GM21737 (cell line): Measurements from ENCODE around the gene NCOA4.
"Not testable (repeated sequence)": the region's sequence is repeated elsewhere in the genome, so short reads cannot be mapped to it uniquely, and the experiment has no call there.

ENCODE experiments used
- ATAC-seq: cut with Tn5 transposase; IDR thresholded peaks from one replicate; pipeline ENCODE4 v1.9.1; 2021; ENCODE audit warnings: mild to moderate bottlenecking, moderate library complexity; ENCODE audit not compliant: unreplicated experiment

The NCOA4 gene

DNA sequence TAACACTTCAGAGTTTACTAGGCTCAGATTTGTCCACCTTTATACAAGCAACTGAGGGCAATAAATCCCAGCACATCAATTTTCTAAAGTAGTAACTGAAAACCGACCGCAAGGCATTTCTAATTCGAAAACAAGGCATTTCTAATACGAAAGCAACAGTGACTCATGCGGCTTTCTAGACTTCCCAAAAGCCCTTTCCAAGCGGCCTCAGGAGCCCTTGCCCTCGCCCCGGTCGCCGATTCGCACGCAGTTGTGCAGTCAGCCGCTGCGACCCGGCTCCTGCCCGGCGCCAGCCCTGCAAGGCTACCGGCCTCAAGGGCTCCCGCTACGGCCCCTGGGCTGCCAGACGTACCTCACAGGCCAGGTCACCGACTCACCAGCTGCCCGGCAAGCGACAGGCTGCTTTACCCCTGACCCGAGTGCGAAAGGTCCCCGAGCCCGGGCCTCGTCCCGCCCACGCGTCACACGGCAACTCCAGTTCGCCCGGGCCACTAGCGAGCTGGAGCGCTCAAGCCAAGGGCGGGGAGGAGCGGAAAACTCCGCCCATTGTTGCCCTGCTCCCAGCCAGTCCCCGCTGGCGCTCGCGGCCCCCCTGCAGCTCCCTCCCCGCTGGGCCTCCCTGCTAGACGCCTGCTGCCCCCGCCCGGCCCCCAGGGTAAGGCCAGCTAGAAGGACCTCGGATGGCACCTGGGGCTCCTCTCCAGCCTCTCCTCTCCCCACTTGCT is 7.3 kb downstream of the NCOA4 start:
- ATAC-seq = peak; percentile 96

DNA sequence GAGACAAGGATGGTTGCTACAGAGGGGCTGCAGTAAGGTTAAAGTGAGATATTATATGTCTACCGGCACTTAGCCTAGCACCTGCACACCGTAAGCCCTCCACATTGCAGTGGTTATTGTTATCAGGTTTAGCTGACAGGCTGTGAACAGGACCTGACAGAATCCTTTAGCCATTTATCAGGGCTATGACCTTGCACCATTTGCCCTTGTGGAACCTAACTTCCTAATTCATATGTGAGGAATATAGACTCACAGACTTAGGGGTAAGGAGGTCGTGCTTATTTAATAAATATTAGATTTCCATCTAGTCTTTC is 10.1 kb downstream of the NCOA4 start:
- ATAC-seq = no peak

DNA sequence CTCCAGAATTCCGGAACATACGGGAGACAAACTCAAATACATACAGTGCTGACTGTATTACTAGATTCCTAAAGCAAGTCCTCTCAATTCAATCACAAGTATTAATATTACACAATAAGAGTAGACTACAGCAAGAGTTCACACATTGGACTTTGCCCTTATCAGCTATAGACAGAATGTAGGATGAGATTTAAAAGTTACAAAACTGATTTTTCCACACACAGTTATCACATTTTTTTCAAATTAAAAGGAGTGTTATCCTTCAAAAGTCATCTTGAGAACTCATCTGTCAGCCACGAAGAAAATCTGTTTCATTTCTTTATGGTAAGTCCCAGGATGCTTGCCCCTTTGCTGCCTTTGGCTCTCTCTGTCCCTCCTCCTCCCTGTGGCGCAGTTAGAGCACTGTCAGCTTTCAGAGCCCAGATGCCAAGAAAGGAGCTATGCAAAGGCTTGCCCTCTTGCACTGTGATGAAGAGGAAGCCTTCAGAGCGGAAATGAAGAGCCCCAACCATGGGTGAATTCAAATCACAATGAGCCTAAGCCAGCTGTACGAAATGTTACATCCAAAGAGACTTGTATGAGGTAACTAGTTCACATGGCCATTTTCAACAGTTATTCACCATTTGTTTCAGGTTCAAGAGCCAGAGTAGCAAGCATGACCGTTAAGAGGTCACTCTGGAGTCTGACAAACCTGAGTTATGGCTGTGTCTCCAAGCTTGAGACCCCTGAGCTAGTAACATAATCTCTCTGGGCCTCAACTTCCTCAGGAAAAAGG is 10.7 kb downstream of the NCOA4 start:
- ATAC-seq = no peak

DNA sequence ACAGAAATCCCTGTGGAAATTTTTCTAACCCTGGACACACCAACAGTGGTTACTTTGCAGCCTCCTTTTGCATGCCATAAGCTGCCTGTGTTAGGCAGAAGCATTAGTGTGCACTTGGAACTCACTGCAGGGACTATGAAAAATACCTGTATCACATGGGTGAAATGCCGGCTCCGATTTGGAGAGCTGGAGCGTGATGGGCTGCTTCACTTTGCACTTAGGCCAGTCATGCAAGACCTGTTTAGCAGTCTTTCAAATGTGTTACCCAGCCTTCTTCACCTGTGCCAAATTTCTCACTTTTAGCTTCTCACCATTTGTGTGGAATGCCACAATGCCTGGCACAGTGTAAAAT is 11.3 kb downstream of the NCOA4 start:
- ATAC-seq = no peak

DNA sequence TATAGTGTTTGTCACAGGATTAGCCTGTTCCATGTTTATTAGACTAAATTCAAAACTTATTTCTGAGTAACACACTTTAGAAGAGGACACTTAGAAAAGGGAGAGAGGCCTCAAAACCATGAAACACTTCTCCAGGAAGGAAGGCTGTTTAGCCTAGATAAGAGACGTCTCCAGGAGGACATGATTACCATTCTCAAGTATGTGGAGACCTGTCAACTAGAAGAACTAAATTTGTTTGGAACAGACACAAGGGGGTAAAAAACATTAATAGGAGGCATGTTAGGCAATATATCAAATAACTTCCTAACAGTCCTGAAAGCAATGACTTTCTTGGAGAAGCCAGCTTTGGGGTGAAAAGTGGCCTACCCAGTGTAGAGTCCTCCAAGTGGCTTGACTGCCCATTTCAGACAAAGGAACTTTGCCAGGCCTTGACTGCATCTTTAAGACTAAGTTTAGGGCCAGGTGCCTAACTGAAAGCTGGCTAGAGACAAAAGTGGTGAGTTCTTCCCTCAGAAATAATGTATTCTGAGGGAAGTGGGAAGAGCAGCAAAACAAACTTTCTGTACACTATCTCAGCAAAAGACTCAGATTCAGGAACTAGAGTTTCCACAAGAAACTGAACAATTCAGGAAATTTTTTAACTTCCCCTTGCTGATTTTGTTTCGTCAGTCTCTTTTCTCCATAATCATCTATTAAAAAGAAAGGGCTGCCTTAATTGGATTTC is 11.8 kb downstream of the NCOA4 start:
- ATAC-seq = no peak

DNA sequence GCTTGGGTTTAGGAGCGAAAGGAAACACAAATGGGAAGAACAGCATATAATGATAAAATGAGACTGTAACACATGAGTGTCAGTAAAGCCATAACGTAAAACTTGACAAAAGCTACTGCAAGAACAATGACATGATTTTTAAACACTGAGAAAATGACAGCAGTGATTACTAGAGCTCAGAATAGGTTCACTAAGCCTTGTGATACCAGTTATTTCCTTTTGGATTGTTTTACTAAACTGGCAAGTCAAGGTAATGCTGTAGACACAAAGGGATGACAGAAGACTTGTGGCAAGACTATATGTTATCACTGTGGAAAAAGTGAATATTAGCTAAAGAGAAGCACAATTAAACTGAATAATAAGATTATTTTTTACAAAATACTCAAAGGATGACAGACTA is 12.7 kb downstream of the NCOA4 start:
- no peak for ATAC-seq

DNA sequence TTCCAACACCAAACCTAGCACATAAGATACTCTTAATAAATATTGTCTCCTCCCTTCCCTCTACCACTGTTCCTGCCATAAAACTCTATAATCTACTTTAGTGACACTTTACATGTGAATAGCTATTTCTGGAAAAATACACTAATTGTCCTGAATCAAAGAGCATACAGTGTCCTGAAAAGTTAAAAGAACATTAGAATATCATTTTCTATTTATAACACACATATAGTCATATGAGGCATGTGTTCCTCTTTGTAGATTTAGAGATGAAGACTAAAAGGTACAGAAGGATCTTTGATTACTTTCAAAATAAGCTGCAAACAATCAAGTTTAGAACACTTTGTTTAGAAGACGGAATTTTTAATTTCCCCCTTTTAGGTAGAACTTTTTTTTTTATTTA is 13.6 kb downstream of the NCOA4 start:
- ATAC-seq = no peak

DNA sequence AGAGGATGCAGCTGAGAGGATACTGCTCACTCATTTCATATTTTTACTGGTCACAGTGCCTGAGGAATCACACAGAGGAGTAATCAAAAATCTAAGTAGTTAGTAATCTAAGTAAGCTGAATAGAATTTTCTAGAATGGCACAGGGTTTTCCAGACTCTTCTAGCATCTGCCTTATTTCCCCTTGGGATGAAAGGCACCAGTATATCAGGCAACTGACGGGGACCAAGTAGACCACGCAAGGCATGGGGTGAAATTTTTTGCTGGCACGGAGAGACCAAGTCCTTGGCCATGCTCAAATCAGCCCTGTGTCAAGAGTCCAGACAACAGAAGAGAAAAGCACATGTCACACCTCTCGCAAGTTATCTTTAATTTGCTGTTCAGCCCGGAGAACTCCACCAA is 14.2 kb downstream of the NCOA4 start:
- ATAC-seq = no peak

DNA sequence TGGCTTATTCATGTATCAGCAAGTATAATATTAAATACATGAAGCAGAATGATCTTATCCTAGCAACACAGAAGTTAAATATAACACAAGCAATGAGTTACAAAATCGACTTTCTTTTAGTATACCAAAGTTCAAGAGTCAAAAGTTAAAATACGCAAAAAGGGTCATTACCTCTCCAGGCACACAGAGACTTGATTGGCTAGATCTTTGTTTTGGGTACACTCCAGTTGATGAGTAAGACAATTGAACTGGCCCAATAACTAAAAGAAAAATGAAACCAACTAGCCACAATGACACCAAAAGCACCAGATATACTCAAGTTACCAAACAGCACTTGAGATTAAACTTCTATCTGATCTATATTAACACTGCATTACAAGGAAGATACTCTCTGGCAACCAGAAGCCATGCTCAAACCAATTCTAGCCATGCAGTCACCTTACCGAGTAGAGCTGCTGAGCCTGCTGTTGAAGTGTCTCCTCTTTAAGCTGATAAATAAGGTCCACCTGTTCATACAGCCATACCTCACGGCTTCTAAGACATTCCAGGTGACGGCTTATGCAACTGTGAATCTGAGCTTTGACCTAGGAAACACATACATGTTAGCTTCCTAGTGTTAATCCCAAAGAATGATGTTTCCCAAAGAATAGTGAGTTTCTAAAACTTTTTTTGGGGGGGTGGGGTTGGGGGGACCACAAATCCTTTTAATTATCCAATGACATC is 15.6 kb downstream of the NCOA4 start:
- no peak for ATAC-seq

DNA sequence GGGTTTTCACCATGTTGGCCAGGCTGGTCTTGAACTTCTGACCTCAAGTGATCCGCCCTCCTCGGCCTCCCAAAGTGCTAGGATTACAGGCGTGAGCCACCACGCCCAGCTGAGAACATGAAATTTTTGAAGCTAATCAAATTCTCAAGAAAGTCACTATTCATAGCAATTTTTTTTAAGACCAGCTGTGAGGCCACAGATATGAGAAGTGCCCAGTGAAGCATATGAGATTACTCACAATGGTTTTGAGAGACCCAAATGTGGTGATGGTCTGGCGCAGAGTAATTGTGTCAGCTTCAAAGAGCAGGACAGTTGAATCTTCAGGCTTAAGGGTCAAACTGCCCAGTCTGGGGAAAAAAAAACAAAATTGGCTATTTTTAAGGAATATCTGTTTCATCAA is 16.2 kb downstream of the NCOA4 start:
- no peak for ATAC-seq

DNA sequence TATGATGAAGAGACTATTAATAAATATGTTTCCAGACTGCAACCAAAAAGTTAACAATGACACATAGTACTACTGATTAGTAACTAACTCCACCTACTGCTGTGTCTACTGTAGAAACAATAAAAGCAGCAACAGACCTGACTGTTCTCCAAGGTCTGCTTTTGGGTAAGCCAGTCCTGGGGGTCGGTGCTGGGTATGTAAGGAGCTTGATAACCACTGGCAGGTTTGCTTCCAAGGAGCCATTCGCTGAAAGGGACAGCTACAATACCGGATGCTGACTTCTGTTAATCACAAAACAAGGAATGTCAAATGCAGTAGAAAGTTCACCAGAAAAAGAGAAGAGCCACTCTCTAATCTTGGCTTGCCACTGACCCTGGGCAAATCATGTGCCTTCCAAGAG is 17.7 kb downstream of the NCOA4 start:
- ATAC-seq = no peak

DNA sequence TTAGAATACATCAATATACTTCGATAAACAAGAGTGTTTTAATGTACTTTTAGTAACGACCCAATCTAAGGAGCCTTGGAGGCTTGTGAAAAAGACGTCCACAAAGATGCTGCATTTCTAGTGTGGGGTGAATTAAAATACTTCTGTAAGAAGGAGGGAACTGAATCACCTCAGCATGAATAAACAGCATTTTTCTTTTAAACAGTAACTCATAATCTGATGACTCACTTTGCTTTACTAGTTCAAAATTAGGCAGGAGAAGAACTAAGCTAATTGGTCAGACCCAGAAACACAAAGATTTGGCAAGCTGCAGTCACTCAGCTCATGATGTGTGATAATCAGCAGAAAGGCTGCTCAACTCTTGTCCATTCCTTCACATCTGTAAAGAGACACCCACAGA is 24.2 kb downstream of the NCOA4 start:
- ATAC-seq = no peak

DNA sequence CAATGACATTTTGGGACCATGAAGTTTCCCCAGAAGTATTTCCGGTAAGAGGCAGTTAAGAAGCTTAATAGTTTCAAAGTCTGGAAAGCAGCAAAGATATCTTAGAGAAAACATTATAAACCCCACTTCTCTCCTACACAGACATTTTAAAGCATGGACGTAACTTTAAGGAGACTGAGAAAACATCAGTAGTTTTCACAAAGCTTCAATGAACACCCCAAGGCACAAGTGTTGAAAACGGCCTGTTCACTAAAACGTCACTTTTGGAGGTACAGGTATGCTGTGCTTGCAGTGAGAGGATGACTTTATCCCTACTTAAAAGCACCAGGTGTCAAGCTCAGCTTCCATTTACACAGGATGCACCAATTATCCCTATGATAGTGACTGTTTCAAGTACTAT is 25.0 kb downstream of the NCOA4 start:
- ATAC-seq = no peak

DNA sequence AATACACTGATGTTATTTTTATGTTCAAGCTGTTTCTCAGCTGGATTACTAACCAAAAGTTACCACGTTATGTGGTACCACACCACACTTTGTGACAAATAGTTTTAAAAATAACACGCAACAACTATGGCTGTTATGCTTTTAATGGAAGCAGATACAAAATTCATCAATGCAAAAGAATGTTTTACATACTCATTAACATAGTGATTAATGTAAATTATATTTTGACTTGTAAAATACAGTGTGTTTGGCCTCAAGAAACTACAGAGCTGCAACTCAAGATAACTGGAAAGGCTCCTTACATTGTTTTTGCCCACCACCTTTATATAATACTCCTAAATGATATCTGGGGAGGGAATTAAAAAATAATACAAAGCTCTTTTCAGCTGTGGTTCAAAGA is 25.5 kb downstream of the NCOA4 start:
- ATAC-seq = no peak

DNA sequence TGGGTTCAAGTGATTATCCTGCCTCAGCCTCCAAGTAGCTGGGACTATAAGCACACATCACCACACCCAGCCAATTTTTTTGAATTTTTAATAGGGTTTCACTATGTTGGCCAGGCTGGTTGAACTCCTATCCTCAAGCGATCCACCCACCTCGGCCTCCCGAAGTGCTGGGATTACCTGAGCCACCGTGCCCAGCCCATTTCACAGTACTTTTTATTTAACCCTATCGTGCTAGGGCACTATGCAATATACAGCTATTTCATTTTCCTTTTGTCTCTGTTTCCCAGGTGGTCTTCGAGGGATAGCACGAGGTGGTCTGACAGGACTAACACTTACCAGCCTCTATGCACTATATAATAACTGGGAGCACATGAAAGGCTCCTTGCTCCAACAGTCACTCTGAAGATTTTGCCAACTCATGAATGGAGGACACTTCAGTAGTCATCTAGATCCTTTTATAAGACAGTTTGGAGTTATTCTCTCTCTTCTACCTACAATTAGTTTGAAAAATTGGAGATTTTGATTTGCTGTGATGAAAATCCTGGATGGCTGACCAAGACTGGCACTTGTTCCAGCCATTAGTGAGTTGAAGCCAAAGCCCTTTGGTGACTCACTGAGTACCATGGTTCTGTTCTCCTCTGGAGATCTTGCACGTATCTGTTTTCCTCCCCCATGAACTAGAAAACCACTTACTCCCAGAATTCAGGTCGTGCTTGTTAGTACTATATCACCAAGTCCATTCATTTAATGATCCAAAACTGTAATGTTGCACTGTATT is 27.3 kb downstream of the NCOA4 start:
- ATAC-seq = no peak

DNA sequence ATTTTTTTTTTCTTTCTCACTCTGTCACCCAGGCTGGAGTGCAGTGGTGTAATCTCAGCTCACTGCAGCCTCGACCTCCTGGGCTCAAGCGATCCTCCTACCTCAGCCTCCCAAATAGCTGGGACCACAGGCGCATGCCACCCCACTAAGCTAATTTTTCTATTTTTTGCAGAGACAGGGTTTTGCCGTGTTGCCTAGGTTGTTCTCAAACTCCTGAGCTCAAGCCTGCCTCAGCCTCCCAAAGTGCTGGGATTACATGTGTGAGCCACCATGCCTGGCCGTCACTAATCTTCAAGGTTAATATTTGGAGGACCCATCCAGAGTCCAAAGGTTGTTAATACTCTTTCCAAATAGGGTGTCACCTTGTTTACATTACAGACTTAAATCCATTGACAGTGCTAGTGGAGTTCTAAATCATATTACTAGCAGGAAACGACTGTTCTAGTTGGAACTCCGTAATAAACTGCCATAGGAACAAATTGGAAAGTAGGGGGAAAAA is 28.2 kb downstream of the NCOA4 start:
- ATAC-seq = not testable (repeated sequence)

DNA sequence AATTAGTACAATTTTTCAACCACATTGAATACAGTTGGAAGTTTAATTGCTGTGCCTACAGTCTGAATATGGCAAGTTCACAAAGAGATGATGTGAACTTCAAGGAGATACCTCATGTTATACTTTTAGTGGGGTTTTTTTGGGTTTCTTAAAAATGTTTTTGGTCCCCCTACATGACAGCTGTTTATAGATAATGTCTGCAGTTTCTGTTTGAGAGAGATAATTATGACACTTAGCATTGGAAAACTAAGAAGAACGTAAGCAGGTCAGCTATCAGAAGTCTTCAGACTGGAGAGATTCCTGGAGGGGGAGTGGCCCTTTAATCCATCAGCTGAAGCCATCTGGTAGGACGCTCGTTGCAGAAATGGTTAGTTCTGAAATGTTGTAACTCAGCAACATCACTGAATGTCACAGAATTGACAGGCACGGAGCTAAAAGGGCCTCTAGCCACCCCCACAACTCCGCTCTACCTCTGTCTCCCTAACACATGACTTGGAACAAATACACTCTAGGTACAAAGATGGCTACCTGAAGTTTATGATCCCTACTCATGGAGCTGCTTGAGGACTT is 29.2 kb downstream of the NCOA4 start:
- no peak for ATAC-seq

DNA sequence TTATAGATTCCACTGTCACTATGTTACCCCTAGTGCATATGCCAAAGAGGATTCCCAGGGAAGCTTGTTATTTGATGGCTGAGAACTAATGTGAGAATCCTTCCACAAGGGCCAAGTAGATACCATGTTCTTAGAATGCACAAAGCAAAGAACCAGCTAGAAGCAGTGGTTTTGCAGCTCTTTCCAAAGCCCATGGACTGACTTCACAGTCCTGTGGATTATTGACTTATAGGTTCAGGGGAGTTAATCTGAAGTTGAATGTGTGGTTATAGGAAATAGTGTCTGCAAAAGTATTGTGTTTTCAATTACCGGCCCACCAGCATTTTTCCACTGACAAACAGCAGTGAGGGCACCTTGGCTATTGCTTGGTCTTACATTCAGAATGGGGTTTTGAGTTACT is 29.9 kb downstream of the NCOA4 start:
- ATAC-seq = no peak

DNA sequence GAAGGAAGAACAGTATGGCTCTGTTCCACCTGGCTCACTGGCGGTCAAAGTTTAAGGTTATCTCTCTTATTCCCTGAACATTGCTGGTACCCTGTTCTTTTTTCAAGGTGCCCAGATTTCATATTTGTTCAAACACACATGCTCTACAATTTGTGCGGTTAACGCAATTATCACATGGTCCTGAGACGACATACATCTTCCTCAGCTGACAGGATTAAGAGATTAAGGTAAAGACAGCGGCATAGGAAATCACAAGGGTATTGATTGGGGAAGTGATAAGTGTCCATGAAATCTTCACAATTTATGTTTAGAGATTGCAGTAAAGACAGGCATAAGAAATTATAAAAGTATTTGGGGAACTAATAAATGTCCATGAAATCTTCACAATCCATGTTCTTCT is 30.5 kb downstream of the NCOA4 start:
- not testable (repeated sequence) for ATAC-seq
